RWPE2 (cell line): ENCODE data around the gene PLCXD3.

Experiments used
- ATAC-seq: fragments of 200-7000 bp; cut with Tn5 transposase; 3 replicates; pipeline ENCODE4 v1.9.1; 2021; ENCODE audit warnings: low read depth
- DNase-seq: peaks from one replicate; pipeline ENCODE4 v3.0.0-alpha.2; 2020; ENCODE audit warnings: low spot score
- H3K27ac ChIP-seq: fragments of 450-650 bp; 2 replicates; pipeline ENCODE4 v1.5.1; 2017; ENCODE audit warnings: mild to moderate bottlenecking; ENCODE audit not compliant: poor library complexity, severe bottlenecking
- H3K27me3 ChIP-seq: fragments of 250-450 bp; sonication (Bioruptor Pico); 2 replicates; pipeline ENCODE4 v1.5.1; 2021; ENCODE audit warnings: mild to moderate bottlenecking, moderate library complexity; ENCODE audit not compliant: insufficient read depth, poor library complexity, severe bottlenecking
- H3K36me3 ChIP-seq: fragments of 250-450 bp; sonication (Bioruptor Pico); 2 replicates; pipeline ENCODE4 v1.5.1; 2020; ENCODE audit warnings: low read depth, mild to moderate bottlenecking, moderate library complexity
- H3K4me1 ChIP-seq: fragments of 250-450 bp; sonication (Bioruptor Pico); 2 replicates; pipeline ENCODE4 v1.5.1; 2021; ENCODE audit warnings: mild to moderate bottlenecking, moderate library complexity; ENCODE audit not compliant: insufficient read depth, poor library complexity, severe bottlenecking
- H3K4me3 ChIP-seq: fragments of 250-450 bp; sonication (Bioruptor Pico); 2 replicates; pipeline ENCODE4 v1.5.1; 2021; ENCODE audit warnings: mild to moderate bottlenecking, moderate library complexity; ENCODE audit not compliant: severe bottlenecking
- H3K9me3 ChIP-seq: fragments of 250-450 bp; sonication (Bioruptor Pico); 2 replicates; pipeline ENCODE4 v1.5.1; 2021; ENCODE audit warnings: mild to moderate bottlenecking, moderate library complexity; ENCODE audit not compliant: severe bottlenecking
- CTCF ChIP-seq: fragments of 450-650 bp; IDR thresholded peaks from one replicate; pipeline ENCODE4 v1.5.1; 2017; ENCODE audit warnings: mild to moderate bottlenecking, moderate library complexity; ENCODE audit not compliant: poor library complexity, severe bottlenecking

PLCXD3 gene

DNA sequence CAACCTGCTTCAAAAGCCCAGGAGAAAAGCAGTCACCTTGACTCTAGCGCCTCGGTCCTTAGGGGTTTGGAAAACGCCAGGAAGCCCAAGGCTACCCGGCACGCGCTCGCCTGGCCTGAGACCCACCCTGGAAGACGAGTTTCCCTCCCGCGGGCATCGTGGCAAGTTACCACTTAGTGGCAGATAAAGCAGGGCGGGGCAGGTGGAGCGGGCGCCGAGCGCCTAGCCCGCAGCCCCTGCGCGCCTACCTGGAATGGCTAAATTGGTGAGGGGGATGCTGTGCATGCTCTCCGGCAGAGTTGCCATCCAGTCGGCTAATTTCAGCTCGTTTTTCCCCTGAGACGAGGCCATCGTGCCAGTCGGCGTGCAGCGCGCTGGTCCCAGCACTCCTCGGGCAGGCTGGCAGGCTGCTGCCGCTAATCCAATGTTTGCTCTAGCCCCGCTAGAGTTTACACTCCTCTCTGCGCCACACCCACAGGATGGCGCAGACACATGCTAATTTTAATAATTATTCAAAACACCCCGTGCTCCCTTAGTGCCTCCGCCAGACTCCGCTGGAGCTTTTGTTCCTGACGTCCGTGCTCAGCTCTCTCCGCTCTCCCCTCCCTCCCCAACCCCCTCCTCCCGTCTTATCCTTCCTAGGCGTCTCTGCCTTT is at the start of gene PLCXD3:
TSS of gene PLCXD3 (minus strand) at position 426 of the 656 bp plus-strand sequence. CDS start at position 351, 75 bp downstream.
- no peaks in the 10 kb centered on the region for H3K36me3 ChIP-seq
- H3K27ac ChIP-seq = no peak within 1 kb of the TSS
- TF ChIP-seq CTCF = no peak
- no peaks in the 10 kb centered on the region for H3K9me3 ChIP-seq
- no peak within 1 kb of the TSS for H3K4me3 ChIP-seq
- ATAC-seq (peak; percentile 79), DNase-seq (peak; percentile 59)
- H3K4me1 ChIP-seq = no peaks in the 10 kb centered on the region
- H3K27me3 ChIP-seq = peaks cover 64% of the 10 kb centered on the region

DNA sequence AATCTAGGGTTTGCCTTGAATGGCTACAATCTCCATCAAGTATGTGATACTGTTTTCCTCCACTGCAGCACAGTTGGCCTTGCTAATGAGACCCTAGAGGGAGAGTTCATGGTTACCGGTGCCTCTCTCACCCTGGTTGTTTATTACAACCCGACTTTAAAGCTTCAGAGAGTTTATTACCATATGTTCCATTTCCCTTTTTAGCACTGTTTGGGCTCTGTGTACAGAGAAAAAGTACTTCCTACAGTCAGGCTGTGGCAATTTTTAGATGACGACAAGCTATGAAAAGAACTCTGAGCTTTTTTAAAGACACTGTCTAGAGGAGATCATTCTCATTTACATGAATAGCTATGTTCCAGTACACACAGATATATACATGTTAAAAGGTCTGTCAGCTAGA is 48.8 kb upstream of the PLCXD3 start:
- Histone ChIP-seq H3K27ac (no peak overlapping the region), H3K27me3 (peaks cover 21% of the 10 kb centered on the region), H3K36me3 (no peaks in the 10 kb centered on the region), H3K4me3 (no peak overlapping the region), H3K9me3 (no peaks in the 10 kb centered on the region), H3K4me1 (no peaks in the 10 kb centered on the region)
- no peak for TF ChIP-seq CTCF
- DNase-seq (no peak), ATAC-seq (no peak)

DNA sequence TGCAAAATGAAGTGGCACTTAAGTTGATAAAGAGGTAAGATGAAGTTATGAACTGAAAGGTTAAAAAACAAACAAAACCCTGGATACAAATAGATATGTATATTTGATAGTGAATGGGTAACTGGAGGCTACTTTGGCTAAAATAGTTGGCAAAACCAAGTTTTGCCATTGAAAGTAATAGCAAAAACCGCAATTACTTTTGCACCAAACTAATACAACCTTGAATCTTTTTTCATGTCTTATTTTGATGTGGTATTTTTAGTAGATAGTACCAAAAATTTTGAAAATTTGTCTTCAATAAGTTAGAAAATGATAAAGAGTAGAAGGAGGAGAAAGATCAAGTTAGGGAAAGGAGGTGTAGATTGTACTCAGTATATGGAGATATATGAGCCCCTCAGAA is 47.9 kb upstream of the PLCXD3 start:
- no peaks in the 10 kb centered on the region for H3K9me3 ChIP-seq
- no peak for TF ChIP-seq CTCF
- DNase-seq = no peak

GRCh38 chr5:41547991-41548390 is 37.6 kb upstream of the PLCXD3 start:
- Histone ChIP-seq H3K27me3 (no peaks in the 10 kb centered on the region), H3K27ac (no peak overlapping the region), H3K36me3 (no peaks in the 10 kb centered on the region), H3K4me3 (no peak overlapping the region), H3K9me3 (no peaks in the 10 kb centered on the region), H3K4me1 (no peaks in the 10 kb centered on the region)
- TF ChIP-seq CTCF = no peak
- no peak for ATAC-seq
- no peak for DNase-seq

More for the DNA sequence above, 47.9 kb upstream of the PLCXD3 start:
- H3K4me3 ChIP-seq = no peak overlapping the region
- ATAC-seq = no peak
- peaks cover 21% of the 10 kb centered on the region for H3K27me3 ChIP-seq
- H3K4me1 ChIP-seq = no peaks in the 10 kb centered on the region
- no peaks in the 10 kb centered on the region for H3K36me3 ChIP-seq
- H3K27ac ChIP-seq = no peak overlapping the region

DNA sequence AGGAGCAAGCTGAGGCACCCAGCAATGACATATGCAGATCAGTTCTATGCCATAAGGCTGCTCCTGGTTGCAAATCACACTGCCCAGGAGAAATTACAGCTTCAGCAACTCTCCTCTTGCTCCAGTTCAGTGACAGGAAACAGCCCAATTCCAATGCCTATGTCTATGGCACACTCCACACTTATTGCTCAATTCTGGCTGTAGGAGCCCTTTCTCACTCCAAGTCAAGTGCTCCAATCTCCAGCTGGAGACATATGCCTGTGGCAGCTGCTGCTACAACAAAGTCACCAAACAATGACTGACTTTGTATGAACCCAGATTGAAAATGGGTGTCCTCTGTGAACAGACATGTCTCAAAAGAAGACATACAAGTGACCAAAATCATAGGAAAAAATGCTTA is 31.8 kb upstream of the PLCXD3 start:
- Histone ChIP-seq H3K9me3 (no peaks in the 10 kb centered on the region), H3K4me3 (no peak overlapping the region), H3K36me3 (no peaks in the 10 kb centered on the region), H3K27me3 (no peaks in the 10 kb centered on the region), H3K4me1 (no peaks in the 10 kb centered on the region), H3K27ac (no peak overlapping the region)
- TF ChIP-seq CTCF = no peak
- no peak for ATAC-seq
- DNase-seq = no peak
